Adrenal gland (tissue), 5 donors: Measurements from ENCODE around the gene NAV2.

Source experiments
- POLR2A ChIP-seq, 2 donors: fragments of 450-650 bp; IDR thresholded peaks; one replicate each; pipeline ENCODE4 v1.6.1; 2017; ENCODE audit warnings: antibody characterized with exemption in 2 of 2, mild to moderate bottlenecking in 2 of 2, moderate library complexity in 1 of 2
- TF ChIP-seq, protein P1 (sequence below), 6 experiments: fragments of 450-650 bp in 4 of 6; fragments of 200-600 bp in 2 of 6; sonication (generic) in 1 of 6; IDR thresholded peaks; 1 replicate in 5 of 6; 2 replicates in 1 of 6; pipeline versions ENCODE4 v1.5.1 to v1.8.0; 2016 to 2021; ENCODE audit warnings: antibody characterized with exemption in 6 of 6, mild to moderate bottlenecking in 2 of 6, moderate library complexity in 1 of 6
- donor health status: DM: no; HTN: no; CAD: no.

DNA sequence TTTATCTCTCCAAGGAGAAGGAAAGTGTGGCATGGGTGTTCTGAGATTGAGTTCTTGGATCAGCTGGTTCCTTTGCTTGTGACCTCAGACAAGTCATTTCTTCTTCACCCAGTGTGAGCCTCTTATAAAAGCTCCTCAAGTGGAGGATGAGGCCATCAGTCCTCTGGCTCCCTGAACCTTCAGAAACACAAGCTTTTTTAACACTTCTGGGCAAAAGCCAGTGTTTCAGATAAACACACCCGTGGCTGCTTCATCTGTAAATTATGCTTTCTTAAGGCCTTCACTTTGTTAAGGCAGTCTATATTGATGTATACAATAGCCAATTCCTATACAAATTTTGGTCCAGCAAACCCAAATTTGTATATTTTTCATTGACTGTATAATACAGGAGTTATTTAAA, 267.8 kb downstream of the NAV2 start:
- TF ChIP-seq, protein P1, sequence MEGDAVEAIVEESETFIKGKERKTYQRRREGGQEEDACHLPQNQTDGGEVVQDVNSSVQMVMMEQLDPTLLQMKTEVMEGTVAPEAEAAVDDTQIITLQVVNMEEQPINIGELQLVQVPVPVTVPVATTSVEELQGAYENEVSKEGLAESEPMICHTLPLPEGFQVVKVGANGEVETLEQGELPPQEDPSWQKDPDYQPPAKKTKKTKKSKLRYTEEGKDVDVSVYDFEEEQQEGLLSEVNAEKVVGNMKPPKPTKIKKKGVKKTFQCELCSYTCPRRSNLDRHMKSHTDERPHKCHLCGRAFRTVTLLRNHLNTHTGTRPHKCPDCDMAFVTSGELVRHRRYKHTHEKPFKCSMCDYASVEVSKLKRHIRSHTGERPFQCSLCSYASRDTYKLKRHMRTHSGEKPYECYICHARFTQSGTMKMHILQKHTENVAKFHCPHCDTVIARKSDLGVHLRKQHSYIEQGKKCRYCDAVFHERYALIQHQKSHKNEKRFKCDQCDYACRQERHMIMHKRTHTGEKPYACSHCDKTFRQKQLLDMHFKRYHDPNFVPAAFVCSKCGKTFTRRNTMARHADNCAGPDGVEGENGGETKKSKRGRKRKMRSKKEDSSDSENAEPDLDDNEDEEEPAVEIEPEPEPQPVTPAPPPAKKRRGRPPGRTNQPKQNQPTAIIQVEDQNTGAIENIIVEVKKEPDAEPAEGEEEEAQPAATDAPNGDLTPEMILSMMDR (IDR thresholded peaks at IDR 0.05) = no peak
- no peak for TF ChIP-seq POLR2A (IDR thresholded peaks at IDR 0.05)
